ENCODE results near the gene INCA1. TPM values are rescaled to one million over a fixed set of nuclear protein-coding genes. Genes with fewer than 3 reads are reported as not detected.

INCA1 gene
- total RNA-seq, 1 experiment from 2014 or later = 1.3 TPM

- Mint-ChIP-seq H3K36me3 (ENCODE audit: insufficient read depth in 1 of 3, low read depth in 3 of 3) (peaks cover 12 to 30% (median 28%) of the 10 kb centered on the region in 3 experiments; a peak in 6 of 7 replicates), H3K9me3 (peaks cover 0 to 3% of the 10 kb centered on the region in 2 experiments; a peak in 1 of 5 replicates), H3K27ac (peak overlapping the region in 1 of 3 experiments; percentile 85; a peak in 3 of 7 replicates), H3K4me3 (no peak overlapping the region), H3K4me1 (peaks cover 17 to 18% of the 10 kb centered on the region in 2 experiments), H3K27me3 (ENCODE audit: low read depth) (no peaks in the 10 kb centered on the region; the same call in 1 of the 2 replicates)
- H4K20me1 ChIP-seq (ENCODE audit: control insufficient read depth, insufficient read depth, insufficient read length) = no peaks in the 10 kb centered on the region
- H2BK20ac ChIP-seq (ENCODE audit: low read depth, low read length, poor library complexity, severe bottlenecking) = no peak overlapping the region
- H3K4me1 ChIP-seq (ENCODE audit: insufficient read depth, low read length) = peaks cover 3% of the 10 kb centered on the region; the same call in 1 of the 2 replicates
- H3K4me2 ChIP-seq (ENCODE audit: insufficient read depth, insufficient read length, low read length) = no peak overlapping the region
- H3T11ph ChIP-seq (ENCODE audit: low read length) = no peak overlapping the region
- H4K91ac ChIP-seq (ENCODE audit: insufficient read length, low read depth, low read length) = no peak overlapping the region
- H3K4ac ChIP-seq (ENCODE audit: low read depth, low read length) = no peak overlapping the region
- H4K5ac ChIP-seq (ENCODE audit: insufficient read length, low read depth, low read length) = no peak overlapping the region
- no peak overlapping the region for H2BK12ac ChIP-seq (ENCODE audit: insufficient read length, low read depth, low read length)
- H3K27me3 ChIP-seq (ENCODE audit: insufficient read depth, low read length) = no peaks in the 10 kb centered on the region
- H3K23ac ChIP-seq (ENCODE audit: insufficient read length, low read depth, low read length) = no peak overlapping the region
- no peaks in the 10 kb centered on the region for H3K9me3 ChIP-seq (ENCODE audit: control insufficient read depth, low read depth, low read length)
- H2AFZ ChIP-seq (ENCODE audit: low read length) = no peak overlapping the region
- H3K23me2 ChIP-seq (ENCODE audit: insufficient read length, low read depth, low read length, poor library complexity, severe bottlenecking) = no peaks in the 10 kb centered on the region
- no peak overlapping the region for H3K27ac ChIP-seq (ENCODE audit: insufficient read length, low read depth, low read length)
- no peaks in the 10 kb centered on the region; the same call in 1 of the 2 replicates for H3K79me2 ChIP-seq (ENCODE audit: insufficient read depth, low read length)
- no peak overlapping the region for H2BK120ac ChIP-seq (ENCODE audit: low read depth, low read length, poor library complexity, severe bottlenecking)
- H4K8ac ChIP-seq (replicated peaks; ENCODE audit: insufficient read length, low read depth, low read length) = no peak overlapping the region
- H2BK5ac ChIP-seq (ENCODE audit: insufficient read length, low read length) = no peak overlapping the region
- no CpG with 5 or more reads among the region's 18 CpGs for WGBS (ENCODE audit: extremely low coverage, insufficient read length, low lambda C conversion rate)
- H3K9ac ChIP-seq (ENCODE audit: extremely low read depth, insufficient read length, low read length) = no peak overlapping the region
- no peak overlapping the region for H3K18ac ChIP-seq (ENCODE audit: insufficient read length, low read depth, low read length)
- H3K56ac ChIP-seq (ENCODE audit: insufficient read length, low read depth, low read length) = no peak overlapping the region
- H3K79me1 ChIP-seq (ENCODE audit: insufficient read depth, low read depth, low read length, poor library complexity, severe bottlenecking) = no peaks in the 10 kb centered on the region
- TF ChIP-seq CTCF (conservative IDR thresholded peaks at IDR 0.05) = no peak
- H2BK15ac ChIP-seq (ENCODE audit: low read depth, low read length) = no peak overlapping the region
- H3K14ac ChIP-seq (ENCODE audit: insufficient read depth, low read length) = no peak overlapping the region
- DNase-seq = no peak
- H2AK5ac ChIP-seq (ENCODE audit: insufficient read length, low read length) = no peak overlapping the region
Observed at GRCh38 chr17:4959261-4959965, 37.9 kb downstream of the INCA1 start.

Measured in H9 (cell line).